Measurements from ENCODE around the gene SLC38A4. TPM values are rescaled to one million over a fixed set of nuclear protein-coding genes. Genes with fewer than 3 reads are reported as not detected.

Gene SLC38A4
- total and polyA plus RNA-seq, 2 of the 8 experiments (the other 6 are each of a cell fraction or from before 2014, with no cell fraction given) = 6.7 to 15.4 TPM

DNA sequence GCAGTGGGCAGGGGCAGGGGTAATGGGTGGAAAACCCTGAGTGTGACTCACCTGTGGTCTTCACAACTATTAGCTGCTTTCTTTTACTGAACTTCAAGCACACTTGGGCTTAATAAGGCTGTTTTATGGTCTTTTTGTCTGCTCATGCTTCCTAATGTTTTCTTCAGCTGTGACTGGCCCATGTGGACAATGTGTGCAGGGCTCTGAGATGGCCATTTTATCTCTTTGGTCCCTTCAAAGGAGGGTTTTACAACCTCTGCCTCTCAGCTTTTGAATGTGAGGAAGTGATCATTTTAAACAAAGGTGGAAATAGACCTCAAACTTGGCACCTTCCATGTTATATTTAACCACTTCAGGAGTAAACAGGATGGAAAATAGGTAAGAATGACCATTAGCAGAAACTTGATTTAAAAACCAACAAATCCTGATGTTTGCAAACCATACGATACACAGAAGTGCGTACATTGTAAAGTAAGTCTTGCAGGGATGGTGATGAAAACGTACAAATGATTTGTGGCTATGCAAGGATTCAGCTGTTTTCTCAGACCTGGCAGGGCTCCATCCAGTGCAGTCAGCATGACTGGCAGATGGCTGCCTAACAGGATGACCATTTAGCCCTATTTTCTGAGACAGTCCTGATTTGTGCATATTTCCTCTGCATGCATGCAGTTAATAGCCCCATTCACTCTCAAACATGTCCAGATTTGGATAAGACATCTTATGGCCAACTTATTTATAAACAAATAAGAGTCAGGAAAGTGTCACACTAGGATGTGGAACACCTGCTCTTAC lies 103.2 kb downstream of the SLC38A4 start:
- H2AK5ac ChIP-seq (ENCODE audit: low read depth, low read length) = no peak overlapping the region
- no peak for FAIRE-seq
- no peak overlapping the region for H2AFZ ChIP-seq (ENCODE audit: low read length)
- no peak overlapping the region for H2BK120ac ChIP-seq (replicated peaks; ENCODE audit: low read depth, low read length)
- WGBS, 2 experiments (ENCODE audit: extremely low coverage in 1 of 2, insufficient coverage in 1 of 2, insufficient read length in 1 of 2, insufficient replicate concordance in 2 of 2, low coverage in 1 of 2, low lambda C conversion rate in 2 of 2, missing lambda C conversion rate in 1 of 2) = 91% methylated on average over 3 of the region's 3 CpGs; no CpG with 5 or more reads in 1 of the 2 experiments
- no peak overlapping the region for H2BK15ac ChIP-seq (ENCODE audit: low read length)
- H3K4me2 ChIP-seq (ENCODE audit: insufficient read depth in 1 of 2, low read depth in 2 of 2, low read length in 2 of 2) = no peak overlapping the region
- no peak overlapping the region for H2BK20ac ChIP-seq (ENCODE audit: low read length)
- H3K56ac ChIP-seq (replicated peaks; ENCODE audit: insufficient read length, low read depth, low read length) = no peak overlapping the region
- H3K4me3 ChIP-seq (ENCODE audit: extremely low read depth in 1 of 4, insufficient read depth in 2 of 4, low read depth in 3 of 4, low read length in 4 of 4) = no peak overlapping the region
- no peak for DNase-seq (ENCODE audit: low read depth in 1 of 2, low spot score in 2 of 2)
- no peak overlapping the region for H3K14ac ChIP-seq (ENCODE audit: insufficient read length)
- no peak overlapping the region for H4K8ac ChIP-seq (ENCODE audit: extremely low read depth, insufficient read depth, low read length)
- no peaks in the 10 kb centered on the region for H3K79me2 ChIP-seq (ENCODE audit: control insufficient read depth in 1 of 2, insufficient read depth in 2 of 2, low read length in 2 of 2)
- H3K23me2 ChIP-seq (ENCODE audit: low read depth, low read length) = no peaks in the 10 kb centered on the region
- H4K91ac ChIP-seq (replicated peaks; ENCODE audit: insufficient read length, low read length) = no peak overlapping the region
- no peaks in the 10 kb centered on the region for H3K9me3 ChIP-seq (ENCODE audit: insufficient read depth in 2 of 2, low read depth in 1 of 2, low read length in 1 of 2)
- H3K18ac ChIP-seq (ENCODE audit: extremely low read depth, low read length) = no peak overlapping the region
- H2BK5ac ChIP-seq (ENCODE audit: low read depth, low read length) = no peak overlapping the region
- CTCF ChIA-PET (ENCODE audit: partially characterized antibody) = no interaction called here
- no peaks in the 10 kb centered on the region for H3K79me1 ChIP-seq (ENCODE audit: low read depth, low read length)
- no peak overlapping the region for H4K5ac ChIP-seq (ENCODE audit: insufficient read length, low read depth, low read length)
- POLR2A ChIA-PET (ENCODE audit: partially characterized antibody) = no interaction called here
- no peak overlapping the region for H2BK12ac ChIP-seq (ENCODE audit: low read depth, low read length)
- no peak overlapping the region for H3K23ac ChIP-seq (ENCODE audit: insufficient read length)
- H3K27me3 ChIP-seq (replicated peaks in 1 of 4; ENCODE audit: control insufficient read depth in 3 of 4, extremely low read depth in 1 of 4, insufficient read depth in 3 of 4, low read length in 3 of 4) = no peaks in the 10 kb centered on the region
- H3K4ac ChIP-seq (replicated peaks; ENCODE audit: insufficient read length, low read depth, low read length) = no peak overlapping the region
- H3K36me3 ChIP-seq (ENCODE audit: control insufficient read depth in 2 of 4, insufficient read depth in 4 of 4, low read length in 3 of 4) = no peaks in the 10 kb centered on the region
- H4K20me1 ChIP-seq (replicated peaks in 1 of 2; ENCODE audit: control insufficient read depth in 1 of 2, insufficient read depth in 2 of 2, low read length in 2 of 2) = no peaks in the 10 kb centered on the region
- no peak overlapping the region for H3K9ac ChIP-seq (replicated peaks in 1 of 4; ENCODE audit: extremely low read depth in 1 of 4, low read depth in 3 of 4, low read length in 3 of 4)
- H3K27ac ChIP-seq (ENCODE audit: low read depth, low read length) = no peak overlapping the region
- H3K4me1 ChIP-seq (replicated peaks in 1 of 4; ENCODE audit: control insufficient read depth in 3 of 4, insufficient read depth in 4 of 4, low read length in 3 of 4) = no peaks in the 10 kb centered on the region
- TF ChIP-seq POLR2AphosphoS5 (IDR thresholded peaks at IDR 0.05; ENCODE audit: low read depth, low read length) (no peak), TCF12 (IDR thresholded peaks at IDR 0.05; ENCODE audit: low read depth, low read length) (no peak), YY1 (IDR thresholded peaks at IDR 0.05; ENCODE audit: low read depth, low read length) (no peak), POLR2A (IDR thresholded peaks at IDR 0.05; ENCODE audit: control extremely low read depth in 1 of 2, low read depth in 2 of 2, low read length in 2 of 2) (no peak), HDAC6 (IDR thresholded peaks at IDR 0.05; ENCODE audit: low read depth, low read length) (no peak), SP4 (IDR thresholded peaks at IDR 0.05; ENCODE audit: low read length) (no peak), SP2 (IDR thresholded peaks at IDR 0.05; ENCODE audit: low read length) (no peak), BCL11A (IDR thresholded peaks at IDR 0.05; ENCODE audit: low read depth in 2 of 2, low read length in 2 of 2) (no peak), SP1 (IDR thresholded peaks at IDR 0.05; ENCODE audit: low read depth, low read length) (no peak), CBX5 (IDR thresholded peaks at IDR 0.05; ENCODE audit: low read depth, low read length) (no peak), SAP30 (IDR thresholded peaks at IDR 0.05; ENCODE audit: insufficient read depth, insufficient replicate concordance, low read length) (no peak)
- TF ChIP-seq, protein P1, sequence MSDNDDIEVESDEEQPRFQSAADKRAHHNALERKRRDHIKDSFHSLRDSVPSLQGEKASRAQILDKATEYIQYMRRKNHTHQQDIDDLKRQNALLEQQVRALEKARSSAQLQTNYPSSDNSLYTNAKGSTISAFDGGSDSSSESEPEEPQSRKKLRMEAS (IDR thresholded peaks at IDR 0.05) = no peak
- TF ChIP-seq, protein P2, sequence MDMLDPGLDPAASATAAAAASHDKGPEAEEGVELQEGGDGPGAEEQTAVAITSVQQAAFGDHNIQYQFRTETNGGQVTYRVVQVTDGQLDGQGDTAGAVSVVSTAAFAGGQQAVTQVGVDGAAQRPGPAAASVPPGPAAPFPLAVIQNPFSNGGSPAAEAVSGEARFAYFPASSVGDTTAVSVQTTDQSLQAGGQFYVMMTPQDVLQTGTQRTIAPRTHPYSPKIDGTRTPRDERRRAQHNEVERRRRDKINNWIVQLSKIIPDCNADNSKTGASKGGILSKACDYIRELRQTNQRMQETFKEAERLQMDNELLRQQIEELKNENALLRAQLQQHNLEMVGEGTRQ (IDR thresholded peaks at IDR 0.05; ENCODE audit: low read length) = no peak
